MCF 10A (cell line): ENCODE measurements around the gene NFAM1. TPM values are rescaled to one million over a fixed set of nuclear protein-coding genes. Genes with fewer than 3 reads are reported as not detected.
A peak's percentile ranks its signal among the peaks of the same experiment; 100 is the strongest.

ENCODE experiments used
- BruUV-seq: library from RNA; stranded (reverse); fragments of 400-500 nt; replicated peaks from 2 replicates; lab custom pipeline; 2021; lab: Mats Ljungman, UMichigan
- CTCF ChIA-PET: fragments of 300-600 bp; sonication (Branson Sonifier 250); formaldehyde crosslinking; extraction: SDS; loops from one replicate; lab custom pipeline; 2021; ENCODE audit warnings: antibody characterized with exemption, inconsistent platforms; lab: Yijun Ruan, JAX
- POLR2A ChIA-PET: fragments of 300-600, 350-650 bp; sonication (Branson Sonifier 250); formaldehyde crosslinking; extraction: SDS; loops from one replicate; lab custom pipeline; 2020; ENCODE audit warnings: antibody characterized with exemption, inconsistent platforms; lab: Yijun Ruan, JAX
- DNase-seq: peaks from one replicate; pipeline ENCODE4 v3.0.0-alpha.2; 2018; ENCODE audit not compliant: unreplicated experiment
- H3K27ac Mint-ChIP-seq: one replicate; pipeline ENCODE4 v1.8.0; 2022; ENCODE audit warnings: mild to moderate bottlenecking, low read depth, mixed read lengths; ENCODE audit not compliant: unreplicated experiment
- H3K27me3 Mint-ChIP-seq: one replicate; pipeline ENCODE4 v1.8.0; 2022; ENCODE audit warnings: mixed read lengths; ENCODE audit not compliant: insufficient read depth, unreplicated experiment
- H3K36me3 Mint-ChIP-seq: one replicate; pipeline ENCODE4 v1.8.0; 2022; ENCODE audit warnings: mild to moderate bottlenecking, moderate library complexity, mixed read lengths; ENCODE audit not compliant: insufficient read depth, unreplicated experiment
- H3K4me1 Mint-ChIP-seq: one replicate; pipeline ENCODE4 v1.8.0; 2022; ENCODE audit warnings: mixed read lengths; ENCODE audit not compliant: insufficient read depth, unreplicated experiment
- H3K4me3 Mint-ChIP-seq: one replicate; pipeline ENCODE4 v1.8.0; 2022; ENCODE audit warnings: mild to moderate bottlenecking, moderate library complexity, mixed read lengths; ENCODE audit not compliant: unreplicated experiment
- H3K9me3 Mint-ChIP-seq: one replicate; pipeline ENCODE4 v1.8.0; 2022; ENCODE audit warnings: mixed read lengths; ENCODE audit not compliant: unreplicated experiment
- CTCF ChIP-seq: fragments of 200-600 bp; IDR thresholded peaks from one replicate; pipeline ENCODE4 v1.8.0; 2022; ENCODE audit warnings: antibody characterized with exemption, mild to moderate bottlenecking; ENCODE audit not compliant: unreplicated experiment
- intact Hi-C: fragments of 100-400 bp; cut with micrococcal nuclease; formaldehyde crosslinking; loops from 2 replicates; pipeline ENCODE4 v1.14.1; 2022
- total RNA-seq: library from RNA; stranded (reverse); gene quantifications from 2 replicates; pipeline ENCODE4 v1.2.3, GENCODE V29; 2022

The NFAM1 gene
- total RNA-seq, 1 experiment from 2014 or later = not detected

GRCh38 chr22:42338479-42338878, 93.7 kb downstream of the NFAM1 start:
- H3K9me3 Mint-ChIP-seq = no peaks in the 10 kb centered on the region
- H3K27me3 Mint-ChIP-seq = no peaks in the 10 kb centered on the region

GRCh38 chr22:42337356-42337755, 94.8 kb downstream of the NFAM1 start:
- TF ChIP-seq CTCF = no peak
- BruUV-seq = no TSS peak
- Mint-ChIP-seq H3K4me3 (no peak overlapping the region), H3K4me1 (peaks cover 12% of the 10 kb centered on the region), H3K27ac (no peak overlapping the region), H3K9me3 (no peaks in the 10 kb centered on the region), H3K36me3 (no peaks in the 10 kb centered on the region), H3K27me3 (no peaks in the 10 kb centered on the region)
- intact Hi-C loops = no loop called here
- ChIA-PET POLR2A (no interaction called here), CTCF (interaction anchor here (0.6 to 0.7 kb wide), 2 partner anchors 73 to 373 kb away, joined by 3 read pairs; no protein-coding TSS in a partner anchor)
- DNase-seq = no peak

More at GRCh38 chr22:42338479-42338878, 93.7 kb downstream of the NFAM1 start:
- POLR2A ChIA-PET = no interaction called here
- Mint-ChIP-seq H3K27ac (no peak overlapping the region), H3K4me3 (no peak overlapping the region), H3K4me1 (peaks cover 12% of the 10 kb centered on the region), H3K36me3 (no peaks in the 10 kb centered on the region)
- BruUV-seq = no TSS peak
- TF ChIP-seq CTCF = no peak
- intact Hi-C loops = no loop called here
- CTCF ChIA-PET = no interaction called here
- DNase-seq = no peak

- intact Hi-C loops = no loop called here
- no peaks in the 10 kb centered on the region for H3K27me3 Mint-ChIP-seq
- ChIA-PET POLR2A (interaction anchor here (0.9 kb wide), 1 partner anchor 9 kb away, joined by 3 read pairs; no protein-coding TSS in a partner anchor), CTCF (interaction anchor here (0.6 to 0.7 kb wide), 2 partner anchors 74 to 372 kb away, joined by 3 read pairs; no protein-coding TSS in a partner anchor)
- TF ChIP-seq CTCF = no peak
- no peaks in the 10 kb centered on the region for H3K9me3 Mint-ChIP-seq
- no peaks in the 10 kb centered on the region for H3K36me3 Mint-ChIP-seq
- no peak overlapping the region for H3K27ac Mint-ChIP-seq
- no TSS peak for BruUV-seq
- no peak overlapping the region for H3K4me3 Mint-ChIP-seq
- H3K4me1 Mint-ChIP-seq = peaks cover 12% of the 10 kb centered on the region
- DNase-seq = peak; percentile 41
These were observed 95.5 kb downstream of the NFAM1 start for GRCh38 chr22:42336527-42337227.

GRCh38 chr22:42335839-42336378, 96.3 kb downstream of the NFAM1 start:
- CTCF ChIA-PET = no interaction called here
- BruUV-seq = no TSS peak

More at GRCh38 chr22:42335839-42336378, 96.3 kb downstream of the NFAM1 start:
- Mint-ChIP-seq H3K27ac (no peak overlapping the region), H3K36me3 (no peaks in the 10 kb centered on the region), H3K27me3 (no peaks in the 10 kb centered on the region), H3K4me3 (no peak overlapping the region), H3K4me1 (peaks cover 12% of the 10 kb centered on the region), H3K9me3 (no peaks in the 10 kb centered on the region)
- POLR2A ChIA-PET = interaction anchor here (0.9 kb wide), 1 partner anchor 10 kb away, joined by 3 read pairs; no protein-coding TSS in a partner anchor
- DNase-seq = no peak
- TF ChIP-seq CTCF = no peak
- intact Hi-C loops = no loop called here
